Measurements from ENCODE around the gene IL2.

IL2 gene

GRCh38 chr4:122456231-122457116 lies at the start of gene IL2:
IL2 (minus strand) TSS chr4:122456725; CDS start chr4:122456440, 285 bp downstream.
- DNase-seq = no peak

GRCh38 chr4:122503214-122503613 lies 46.7 kb upstream of the IL2 start:
- no peak for DNase-seq

GRCh38 chr4:122500852-122501501 lies 44.5 kb upstream of the IL2 start:
- DNase-seq = peak; percentile 2

GRCh38 chr4:122489061-122489460 lies 32.5 kb upstream of the IL2 start:
- no peak for DNase-seq

DNA sequence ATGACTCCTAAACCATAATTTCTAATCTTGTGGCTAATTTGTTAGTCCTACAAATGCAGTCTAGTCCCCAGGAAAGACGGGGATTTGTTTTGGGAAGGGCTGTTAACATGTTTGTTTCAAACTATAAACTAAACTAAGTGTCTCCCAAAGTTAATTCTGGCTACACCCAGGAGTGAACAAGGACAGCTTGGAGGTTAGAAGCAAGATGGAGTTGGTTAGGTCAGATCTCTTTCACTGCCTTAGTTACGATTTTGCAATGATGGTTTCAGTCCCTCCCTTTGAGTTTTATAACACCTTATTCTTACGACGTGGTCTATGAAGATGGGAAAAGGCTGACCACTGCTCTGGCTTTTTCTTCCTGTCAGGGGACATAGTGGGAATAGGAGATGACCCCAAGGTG lies 27.0 kb upstream of the IL2 start:
- no peak for DNase-seq

DNA sequence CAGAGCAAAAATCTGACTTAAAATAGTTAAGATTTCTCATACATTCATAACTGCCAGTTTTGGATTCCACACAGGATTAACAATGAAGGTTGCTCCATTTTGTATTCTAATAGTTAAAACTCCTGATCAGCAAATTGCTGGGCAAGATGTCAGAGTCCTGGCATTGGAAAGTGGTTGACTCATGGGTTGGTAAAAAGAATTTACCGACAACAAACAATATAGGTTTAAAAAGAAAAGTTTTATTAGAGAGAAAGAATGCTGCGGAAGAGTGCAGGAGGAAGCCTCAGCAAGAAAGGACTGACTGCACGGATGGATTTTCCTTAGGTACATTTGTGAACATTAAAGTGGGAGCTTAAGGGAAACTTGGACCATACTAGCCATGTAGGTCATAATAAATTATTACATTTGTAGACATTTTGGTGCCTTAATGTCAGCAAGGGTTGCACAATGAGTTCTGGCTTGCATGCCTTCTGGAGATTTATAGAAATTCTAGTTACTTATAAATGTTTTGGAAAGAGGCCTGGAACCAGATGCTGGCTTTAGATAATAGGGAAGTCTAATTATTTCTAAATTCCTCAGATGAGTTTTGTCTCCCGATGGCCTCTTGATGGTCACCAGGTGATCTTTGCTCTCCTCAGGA lies 25.4 kb upstream of the IL2 start:
- peak; percentile 36 for DNase-seq

DNA sequence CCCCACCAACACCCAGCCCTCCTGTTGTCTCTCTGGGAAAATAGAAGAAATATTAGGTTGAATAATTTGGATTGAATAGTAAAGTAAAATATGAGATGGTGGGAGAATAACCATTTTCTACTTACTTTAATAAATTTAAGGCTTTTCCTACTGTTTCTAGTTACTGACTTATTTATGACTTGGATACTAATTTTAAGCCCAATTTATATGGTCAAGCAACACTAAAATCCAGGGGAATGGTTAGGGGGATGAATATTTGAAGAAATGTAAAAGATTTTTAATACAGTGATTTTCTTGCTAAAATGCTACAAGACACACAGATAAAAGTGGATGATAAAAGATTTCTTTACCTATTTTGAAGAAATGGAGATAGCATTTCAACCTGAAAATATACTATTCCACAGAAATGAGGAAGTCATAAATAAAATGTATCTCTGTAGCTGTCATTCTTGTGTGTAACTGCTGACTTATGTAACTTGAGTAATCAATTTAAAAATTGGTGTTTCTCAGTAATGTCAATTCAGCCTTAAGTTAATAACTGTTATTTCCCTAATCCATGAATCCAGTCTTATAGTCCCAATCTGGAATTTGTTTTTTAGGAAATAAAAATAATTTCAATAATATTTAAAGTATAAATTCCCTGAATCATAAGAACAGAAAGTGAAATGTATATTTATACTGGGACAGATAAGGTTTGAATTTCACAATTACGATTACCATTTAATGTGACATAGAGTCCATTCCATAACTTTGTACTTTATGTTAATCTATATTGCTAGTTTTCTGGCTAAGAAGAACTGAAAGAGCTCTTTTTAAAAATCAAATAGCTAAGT lies 24.3 kb upstream of the IL2 start:
- DNase-seq = no peak

DNA sequence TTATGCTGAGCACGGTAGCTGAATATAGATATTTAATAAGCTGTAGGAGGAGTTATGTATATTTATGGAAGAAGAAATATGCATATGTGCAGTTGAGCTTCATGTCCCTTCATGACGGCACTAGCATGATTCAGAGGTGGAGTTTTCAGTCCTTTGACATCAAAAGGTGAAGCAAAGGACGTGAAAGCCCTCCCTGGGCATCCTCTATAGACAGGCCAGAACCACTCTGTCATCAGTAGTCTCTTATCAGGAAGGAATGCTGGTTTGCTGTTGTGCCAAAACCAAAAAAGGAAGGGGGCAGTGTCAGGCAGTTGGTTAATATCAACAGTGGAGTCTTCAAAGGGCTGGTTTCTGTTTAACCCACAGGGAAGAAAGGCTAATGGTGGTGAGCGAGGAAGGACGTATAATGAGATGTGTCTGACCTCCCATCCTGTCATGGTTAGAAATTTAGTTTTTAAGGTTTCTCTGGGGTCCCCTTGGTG lies 23.5 kb upstream of the IL2 start:
- peak; percentile 44 for DNase-seq

DNA sequence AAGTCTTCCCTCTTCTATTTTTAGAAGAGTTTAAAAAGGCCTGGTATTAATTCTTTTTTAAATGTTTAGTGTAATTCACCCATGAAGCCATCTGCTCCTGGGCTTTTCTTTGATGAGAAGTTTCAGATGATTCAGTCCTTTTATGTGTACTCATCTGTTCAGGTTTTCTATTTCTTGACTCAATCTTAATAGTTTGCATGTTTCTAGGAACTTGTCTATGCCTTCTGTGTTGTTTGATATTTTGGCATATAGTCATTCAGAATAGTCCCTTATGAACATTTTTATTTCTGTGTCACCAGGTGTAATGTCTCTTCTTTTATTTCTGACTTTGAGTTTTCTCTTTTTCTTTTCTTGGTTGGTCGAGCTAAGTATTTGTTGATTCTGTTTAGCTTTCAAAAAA lies 20.2 kb upstream of the IL2 start:
- no peak for DNase-seq

DNA sequence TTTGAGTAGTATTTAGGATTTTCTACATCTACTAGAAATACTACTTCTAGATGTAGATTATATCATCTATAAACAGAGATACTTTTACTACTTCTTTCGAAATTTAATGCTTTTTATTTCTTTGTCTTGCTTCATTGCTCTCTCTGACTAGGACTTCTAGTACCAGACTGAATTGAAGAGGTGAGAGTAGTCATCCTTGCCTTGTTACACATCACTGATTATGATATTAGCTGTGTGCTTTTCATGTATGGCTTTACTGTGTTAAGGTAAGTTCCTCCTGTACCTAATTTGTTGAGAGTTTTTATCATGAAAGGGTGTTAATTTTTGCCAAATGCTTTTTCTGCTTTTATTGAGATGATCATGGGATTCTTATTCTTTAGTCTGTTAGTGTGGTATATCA lies 19.6 kb upstream of the IL2 start:
- DNase-seq = no peak

- no peak for DNase-seq
These were observed 18.7 kb upstream of the IL2 start for GRCh38 chr4:122475233-122475632.

- no peak for DNase-seq
These were observed 12.9 kb upstream of the IL2 start for GRCh38 chr4:122469457-122469856.

GRCh38 chr4:122458625-122459024 lies 2.1 kb upstream of the IL2 start:
- peak; percentile 38 for DNase-seq

- no peak for DNase-seq
These were observed 3.0 kb downstream of the IL2 start for GRCh38 chr4:122453384-122453995.

GRCh38 chr4:122450847-122451246 lies 5.7 kb downstream of the IL2 start:
- peak; percentile 9 for DNase-seq

DNA sequence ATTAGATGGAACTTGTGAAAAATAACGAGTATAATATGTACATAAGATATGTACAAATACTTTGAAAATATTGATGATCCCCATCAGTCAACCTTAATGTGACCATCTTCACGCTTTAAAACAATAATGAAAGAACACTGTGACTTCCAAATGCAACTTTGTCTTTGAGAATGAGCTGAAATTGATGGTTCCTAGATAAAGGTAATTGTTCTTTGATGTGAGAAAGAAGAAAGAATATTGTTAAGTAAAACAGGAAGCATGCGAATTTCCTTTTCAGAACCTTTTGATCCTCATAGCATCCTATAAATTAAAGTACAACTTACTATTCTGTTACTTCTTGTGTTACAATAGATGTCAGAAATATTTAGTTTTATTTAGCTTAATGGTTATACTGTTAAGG lies 22.2 kb downstream of the IL2 start:
- DNase-seq = no peak

DNA sequence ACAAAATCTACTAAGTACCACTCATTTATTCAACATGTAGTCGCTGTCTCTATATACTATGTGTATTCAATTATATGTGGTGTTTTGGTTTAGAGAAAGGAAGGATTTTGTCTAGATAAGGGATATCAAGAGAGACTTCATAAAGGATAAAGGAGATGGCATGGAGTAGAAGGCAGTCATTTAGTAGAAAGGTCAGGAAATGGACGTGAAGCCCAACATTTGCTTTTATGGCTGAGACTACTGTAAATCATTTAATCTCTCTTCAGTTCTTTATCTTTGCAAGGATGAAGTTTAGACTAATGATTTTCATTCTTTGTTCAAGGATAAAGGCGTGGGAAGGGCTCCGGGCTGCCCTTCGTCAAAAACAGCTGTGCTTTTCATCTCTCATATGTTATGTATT lies 25.2 kb downstream of the IL2 start:
- DNase-seq = no peak

DNA sequence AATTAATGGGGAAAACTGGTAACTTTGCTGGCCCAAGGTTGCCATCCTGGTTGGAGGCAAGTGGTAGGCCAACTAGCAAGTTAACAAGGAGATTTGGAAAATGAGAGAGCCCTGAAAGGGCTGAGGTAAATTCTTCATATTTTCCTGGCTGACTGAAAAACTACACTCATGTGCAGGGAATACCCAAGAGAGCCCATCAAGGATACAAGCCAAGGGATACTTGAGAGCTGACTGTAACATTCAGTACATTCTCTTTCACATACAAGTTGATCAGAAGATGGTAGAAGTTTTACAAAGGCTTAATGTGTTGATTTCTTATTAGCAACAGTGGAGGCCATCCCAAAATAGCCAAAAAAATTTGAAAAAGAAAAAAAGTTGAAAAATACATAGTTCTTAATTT lies 33.3 kb downstream of the IL2 start:
- DNase-seq = peak; percentile 39

DNA sequence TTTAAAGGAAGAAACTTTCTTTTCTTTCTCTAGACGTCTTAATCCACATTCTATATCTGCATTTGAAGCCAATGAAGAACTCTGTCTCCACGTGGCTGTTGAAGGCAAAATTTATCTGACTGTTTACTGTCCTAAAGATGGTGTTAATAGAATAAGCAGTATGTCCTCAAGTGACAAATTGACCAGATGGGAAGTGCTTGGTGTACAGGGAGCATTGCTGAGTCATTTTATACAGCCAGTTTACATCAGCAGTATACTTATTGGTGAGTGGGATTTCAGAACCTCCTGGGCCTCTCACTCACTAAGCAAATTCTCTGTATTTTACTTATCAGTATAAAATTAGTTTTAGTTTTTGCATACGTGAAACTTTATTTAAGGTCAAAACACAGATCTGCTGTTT lies 44.0 kb downstream of the IL2 start:
- no peak for DNase-seq

GRCh38 chr4:122403861-122404260 lies 52.7 kb downstream of the IL2 start:
- DNase-seq = no peak

Data from fibroblast of skin of right biceps (primary cell).